ENCODE measurements around the gene RPS25.

DNA sequence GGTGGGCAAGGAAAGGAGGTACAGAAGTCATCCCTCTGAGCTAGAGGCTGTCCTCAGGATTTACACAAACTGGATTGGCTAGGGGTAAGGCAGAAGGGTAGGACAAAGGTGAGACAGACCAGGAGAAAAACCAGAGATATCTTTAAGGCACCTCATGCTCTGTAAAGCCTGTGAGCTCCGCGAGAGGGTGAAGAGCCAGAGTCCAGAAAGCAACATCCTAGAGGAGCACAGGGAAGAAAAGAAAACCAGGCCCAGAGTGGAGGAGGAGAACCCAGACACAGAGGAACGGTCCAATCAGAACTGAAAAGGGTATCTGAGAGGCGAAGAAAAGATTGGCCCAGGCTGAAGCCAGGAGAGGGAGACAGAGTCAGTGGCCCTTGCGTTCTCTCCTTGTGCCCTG lies 7.4 kb upstream of the RPS25 start:
- no peak for TF ChIP-seq SIN3A (IDR thresholded peaks at IDR 0.05; ENCODE audit: borderline replicate concordance, insufficient read depth, low read length)
- TF ChIP-seq TAF1 (IDR thresholded peaks at IDR 0.05; ENCODE audit: borderline replicate concordance, insufficient read depth, low read length) = no peak
- no peak for TF ChIP-seq POLR2AphosphoS5 (IDR thresholded peaks at IDR 0.05; ENCODE audit: low read depth, low read length)
- TF ChIP-seq, protein P1, sequence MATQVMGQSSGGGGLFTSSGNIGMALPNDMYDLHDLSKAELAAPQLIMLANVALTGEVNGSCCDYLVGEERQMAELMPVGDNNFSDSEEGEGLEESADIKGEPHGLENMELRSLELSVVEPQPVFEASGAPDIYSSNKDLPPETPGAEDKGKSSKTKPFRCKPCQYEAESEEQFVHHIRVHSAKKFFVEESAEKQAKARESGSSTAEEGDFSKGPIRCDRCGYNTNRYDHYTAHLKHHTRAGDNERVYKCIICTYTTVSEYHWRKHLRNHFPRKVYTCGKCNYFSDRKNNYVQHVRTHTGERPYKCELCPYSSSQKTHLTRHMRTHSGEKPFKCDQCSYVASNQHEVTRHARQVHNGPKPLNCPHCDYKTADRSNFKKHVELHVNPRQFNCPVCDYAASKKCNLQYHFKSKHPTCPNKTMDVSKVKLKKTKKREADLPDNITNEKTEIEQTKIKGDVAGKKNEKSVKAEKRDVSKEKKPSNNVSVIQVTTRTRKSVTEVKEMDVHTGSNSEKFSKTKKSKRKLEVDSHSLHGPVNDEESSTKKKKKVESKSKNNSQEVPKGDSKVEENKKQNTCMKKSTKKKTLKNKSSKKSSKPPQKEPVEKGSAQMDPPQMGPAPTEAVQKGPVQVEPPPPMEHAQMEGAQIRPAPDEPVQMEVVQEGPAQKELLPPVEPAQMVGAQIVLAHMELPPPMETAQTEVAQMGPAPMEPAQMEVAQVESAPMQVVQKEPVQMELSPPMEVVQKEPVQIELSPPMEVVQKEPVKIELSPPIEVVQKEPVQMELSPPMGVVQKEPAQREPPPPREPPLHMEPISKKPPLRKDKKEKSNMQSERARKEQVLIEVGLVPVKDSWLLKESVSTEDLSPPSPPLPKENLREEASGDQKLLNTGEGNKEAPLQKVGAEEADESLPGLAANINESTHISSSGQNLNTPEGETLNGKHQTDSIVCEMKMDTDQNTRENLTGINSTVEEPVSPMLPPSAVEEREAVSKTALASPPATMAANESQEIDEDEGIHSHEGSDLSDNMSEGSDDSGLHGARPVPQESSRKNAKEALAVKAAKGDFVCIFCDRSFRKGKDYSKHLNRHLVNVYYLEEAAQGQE (IDR thresholded peaks at IDR 0.05; ENCODE audit: insufficient read depth in 1 of 2, low read depth in 2 of 2, low read length in 2 of 2) = no peak

Measured in PFSK-1 (cell line).